SK-N-SH (cell line): ENCODE measurements around the gene MUC2.

Experiments used
- CHD2 ChIP-seq: fragments of 150-350 bp; IDR thresholded peaks from 2 replicates; pipeline ENCODE4 v1.6.1; 2018; ENCODE audit warnings: low read length; ENCODE audit not compliant: partially characterized antibody
- FOXJ3 ChIP-seq: sonication (generic); formaldehyde crosslinking; IDR thresholded peaks from 2 replicates; pipeline ENCODE4 v1.5.1; 2020; ENCODE audit warnings: mild to moderate bottlenecking, missing genetic modification reagents
- POLR2AphosphoS5 ChIP-seq: IDR thresholded peaks from 2 replicates; pipeline ENCODE4 v1.6.1; 2012; ENCODE audit warnings: low read depth, low read length
- RAD21 ChIP-seq: IDR thresholded peaks from 2 replicates; pipeline ENCODE4 v1.6.1; 2012; ENCODE audit warnings: mild to moderate bottlenecking, low read length
- REST ChIP-seq: IDR thresholded peaks from 2 replicates; pipeline ENCODE4 v1.6.1; 2012; ENCODE audit warnings: mild to moderate bottlenecking, low read depth, low read length, moderate library complexity
- TAF1 ChIP-seq: IDR thresholded peaks from 2 replicates; pipeline ENCODE4 v1.6.1; 2012; ENCODE audit warnings: low read depth, mild to moderate bottlenecking, low read length, moderate library complexity, borderline replicate concordance
- USF2 ChIP-seq: fragments of 150-350 bp; IDR thresholded peaks from 2 replicates; pipeline ENCODE4 v1.6.1; 2017; ENCODE audit warnings: antibody characterized with exemption, low read length, low read depth, borderline replicate concordance
- YY1 ChIP-seq: IDR thresholded peaks from 2 replicates; pipeline ENCODE4 v1.4.0; 2012; ENCODE audit warnings: low read depth, mild to moderate bottlenecking
- ZBTB33 ChIP-seq: IDR thresholded peaks from 2 replicates; pipeline ENCODE4 v1.4.0; 2012; ENCODE audit warnings: low read depth, borderline replicate concordance
- TF ChIP-seq, protein P1 (sequence below): fragments of 200-600 bp; sonication (generic); IDR thresholded peaks from 2 replicates; pipeline ENCODE4 v1.6.1; 2017; ENCODE audit warnings: antibody characterized with exemption, mild to moderate bottlenecking, moderate library complexity
- TF ChIP-seq, protein P2 (sequence below): IDR thresholded peaks from 2 replicates; pipeline ENCODE4 v1.4.0; 2012; ENCODE audit warnings: low read depth, borderline replicate concordance

GRCh38 chr11:1049911-1050580 lies 24.6 kb upstream of the MUC2 start:
- TF ChIP-seq REST: no peak
- TF ChIP-seq RAD21: no peak
- TF ChIP-seq TAF1: no peak
- no peak for TF ChIP-seq YY1
- no peak for TF ChIP-seq POLR2AphosphoS5
- TF ChIP-seq, protein P1, sequence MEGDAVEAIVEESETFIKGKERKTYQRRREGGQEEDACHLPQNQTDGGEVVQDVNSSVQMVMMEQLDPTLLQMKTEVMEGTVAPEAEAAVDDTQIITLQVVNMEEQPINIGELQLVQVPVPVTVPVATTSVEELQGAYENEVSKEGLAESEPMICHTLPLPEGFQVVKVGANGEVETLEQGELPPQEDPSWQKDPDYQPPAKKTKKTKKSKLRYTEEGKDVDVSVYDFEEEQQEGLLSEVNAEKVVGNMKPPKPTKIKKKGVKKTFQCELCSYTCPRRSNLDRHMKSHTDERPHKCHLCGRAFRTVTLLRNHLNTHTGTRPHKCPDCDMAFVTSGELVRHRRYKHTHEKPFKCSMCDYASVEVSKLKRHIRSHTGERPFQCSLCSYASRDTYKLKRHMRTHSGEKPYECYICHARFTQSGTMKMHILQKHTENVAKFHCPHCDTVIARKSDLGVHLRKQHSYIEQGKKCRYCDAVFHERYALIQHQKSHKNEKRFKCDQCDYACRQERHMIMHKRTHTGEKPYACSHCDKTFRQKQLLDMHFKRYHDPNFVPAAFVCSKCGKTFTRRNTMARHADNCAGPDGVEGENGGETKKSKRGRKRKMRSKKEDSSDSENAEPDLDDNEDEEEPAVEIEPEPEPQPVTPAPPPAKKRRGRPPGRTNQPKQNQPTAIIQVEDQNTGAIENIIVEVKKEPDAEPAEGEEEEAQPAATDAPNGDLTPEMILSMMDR: no peak
- TF ChIP-seq USF2: no peak
- TF ChIP-seq, protein P2, sequence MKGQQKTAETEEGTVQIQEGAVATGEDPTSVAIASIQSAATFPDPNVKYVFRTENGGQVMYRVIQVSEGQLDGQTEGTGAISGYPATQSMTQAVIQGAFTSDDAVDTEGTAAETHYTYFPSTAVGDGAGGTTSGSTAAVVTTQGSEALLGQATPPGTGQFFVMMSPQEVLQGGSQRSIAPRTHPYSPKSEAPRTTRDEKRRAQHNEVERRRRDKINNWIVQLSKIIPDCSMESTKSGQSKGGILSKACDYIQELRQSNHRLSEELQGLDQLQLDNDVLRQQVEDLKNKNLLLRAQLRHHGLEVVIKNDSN: no peak
- no peak for TF ChIP-seq ZBTB33
- no peak for TF ChIP-seq FOXJ3 (CRISPR knock-in tag)
- TF ChIP-seq CHD2: no peak
